ENCODE data around the gene CDC42EP3.

CDC42EP3 gene

GRCh38 chr2:37663390-37663789 lies 8.1 kb downstream of the CDC42EP3 start:
- no peak overlapping the region for H3K27ac ChIP-seq (ENCODE audit: low read length)
- no peaks in the 10 kb centered on the region for H4K20me1 ChIP-seq (ENCODE audit: insufficient read depth, low read length)
- H3K79me2 ChIP-seq (ENCODE audit: low read length): peaks cover 99% of the 10 kb centered on the region
- H3K9ac ChIP-seq (ENCODE audit: low read length): no peak overlapping the region
- no peaks in the 10 kb centered on the region for H3K9me2 ChIP-seq (replicated peaks; ENCODE audit: insufficient read depth, low read length)
- H3K4me3 ChIP-seq (ENCODE audit: low read length): no peak overlapping the region
- H3K36me3 ChIP-seq (replicated peaks; ENCODE audit: insufficient read depth, low read length): no peaks in the 10 kb centered on the region
- H2AFZ ChIP-seq (ENCODE audit: low read length): no peak overlapping the region
- TF ChIP-seq EZH2phosphoT487 (IDR thresholded peaks at IDR 0.05; ENCODE audit: low read length) (no peak), EZH2 (optimal IDR thresholded peaks at IDR 0.05; ENCODE audit: low read depth, low read length) (no peak), CTCF (IDR thresholded peaks at IDR 0.05; ENCODE audit: low read length) (no peak)
- H3K27me3 ChIP-seq (replicated peaks; ENCODE audit: insufficient read depth, low read length): no peaks in the 10 kb centered on the region
- H3F3A ChIP-seq (ENCODE audit: insufficient read depth, low read length): no peaks in the 10 kb centered on the region
- no peak for DNase-seq
- H3K4me2 ChIP-seq (ENCODE audit: low read depth, low read length): no peak overlapping the region
- H3K9me3 ChIP-seq (replicated peaks; ENCODE audit: insufficient read depth, low read length): no peaks in the 10 kb centered on the region
- H3K4me1 ChIP-seq (ENCODE audit: low read length): peaks cover 11% of the 10 kb centered on the region; the same call in 1 of the 2 replicates

GRCh38 chr2:37659723-37660122 lies 11.7 kb downstream of the CDC42EP3 start:
- H3K4me2 ChIP-seq (ENCODE audit: low read depth, low read length): no peak overlapping the region

GRCh38 chr2:37658682-37659081 lies 12.8 kb downstream of the CDC42EP3 start:
- no peaks in the 10 kb centered on the region for H3K9me3 ChIP-seq (replicated peaks; ENCODE audit: insufficient read depth, low read length)
- H4K20me1 ChIP-seq (ENCODE audit: insufficient read depth, low read length): no peaks in the 10 kb centered on the region
- H3K9ac ChIP-seq (ENCODE audit: low read length): no peak overlapping the region
- DNase-seq: no peak
- peaks cover 47% of the 10 kb centered on the region for H3K4me1 ChIP-seq (ENCODE audit: low read length)
- H2AFZ ChIP-seq (ENCODE audit: low read length): no peak overlapping the region
- no peak overlapping the region for H3K4me2 ChIP-seq (ENCODE audit: low read depth, low read length)
- no peaks in the 10 kb centered on the region for H3K9me2 ChIP-seq (replicated peaks; ENCODE audit: insufficient read depth, low read length)
- no peak overlapping the region for H3K27ac ChIP-seq (ENCODE audit: low read length)
- no peaks in the 10 kb centered on the region for H3K36me3 ChIP-seq (replicated peaks; ENCODE audit: insufficient read depth, low read length)
- TF ChIP-seq EZH2phosphoT487 (IDR thresholded peaks at IDR 0.05; ENCODE audit: low read length) (no peak), EZH2 (optimal IDR thresholded peaks at IDR 0.05; ENCODE audit: low read depth, low read length) (no peak), CTCF (IDR thresholded peaks at IDR 0.05; ENCODE audit: low read length) (no peak)
- peaks cover 28% of the 10 kb centered on the region for H3F3A ChIP-seq (ENCODE audit: insufficient read depth, low read length)
- H3K27me3 ChIP-seq (replicated peaks; ENCODE audit: insufficient read depth, low read length): no peaks in the 10 kb centered on the region
- no peak overlapping the region for H3K4me3 ChIP-seq (ENCODE audit: low read length)
- H3K79me2 ChIP-seq (ENCODE audit: low read length): peaks cover 93% of the 10 kb centered on the region

More at GRCh38 chr2:37659723-37660122, 11.7 kb downstream of the CDC42EP3 start:
- Histone ChIP-seq H3K9me3 (replicated peaks; ENCODE audit: insufficient read depth, low read length) (no peaks in the 10 kb centered on the region), H3K9me2 (replicated peaks; ENCODE audit: insufficient read depth, low read length) (no peaks in the 10 kb centered on the region), H4K20me1 (ENCODE audit: insufficient read depth, low read length) (no peaks in the 10 kb centered on the region), H3K36me3 (replicated peaks; ENCODE audit: insufficient read depth, low read length) (no peaks in the 10 kb centered on the region), H3K27ac (ENCODE audit: low read length) (no peak overlapping the region), H2AFZ (ENCODE audit: low read length) (no peak overlapping the region), H3K27me3 (replicated peaks; ENCODE audit: insufficient read depth, low read length) (no peaks in the 10 kb centered on the region), H3K9ac (ENCODE audit: low read length) (no peak overlapping the region), H3K4me3 (ENCODE audit: low read length) (no peak overlapping the region), H3K4me1 (ENCODE audit: low read length) (peaks cover 41% of the 10 kb centered on the region), H3F3A (ENCODE audit: insufficient read depth, low read length) (peaks cover 18% of the 10 kb centered on the region), H3K79me2 (ENCODE audit: low read length) (peaks cover 93% of the 10 kb centered on the region)
- peak; percentile 2 for DNase-seq
- TF ChIP-seq CTCF (IDR thresholded peaks at IDR 0.05; ENCODE audit: low read length): no peak
- no peak for TF ChIP-seq EZH2phosphoT487 (IDR thresholded peaks at IDR 0.05; ENCODE audit: low read length)
- TF ChIP-seq EZH2 (optimal IDR thresholded peaks at IDR 0.05; ENCODE audit: low read depth, low read length): no peak

Data from MM.1S (cell line).